Left lung (tissue), 10 donors: ENCODE results near the gene SETD1B. TPM values are rescaled to one million over a fixed set of nuclear protein-coding genes. Genes with fewer than 3 reads are reported as not detected.

ENCODE experiments used
- ATAC-seq: fragments of 200-7000 bp; cut with Tn5 transposase; one replicate; pipeline ENCODE4 v1.9.1; 2020; ENCODE audit warnings: moderate library complexity
- DNase-seq, 4 donors: peaks; one replicate each; pipeline ENCODE4 v3.0.0-alpha.2; 2013 to 2020
- H3K27ac ChIP-seq, 2 donors: fragments of 200-600 bp; sonication (generic) in 1 of 2; one replicate each; pipeline versions ENCODE4 v1.5.0 to v1.8.0; 2020 to 2021
- H3K27me3 ChIP-seq, 2 donors: fragments of 200-600 bp; sonication (generic) in 1 of 2; one replicate each; pipeline versions ENCODE4 v1.5.0 to v1.8.0; 2020 to 2021
- H3K36me3 ChIP-seq, 2 donors: fragments of 200-600 bp; sonication (generic) in 1 of 2; one replicate each; pipeline versions ENCODE4 v1.5.0 to v1.8.0; 2020 to 2021
- H3K4me1 ChIP-seq, 2 donors: fragments of 200-600 bp; one replicate each; pipeline ENCODE4 v1.8.0; 2021
- H3K4me3 ChIP-seq, 2 donors: fragments of 200-600 bp; sonication (generic) in 1 of 2; one replicate each; pipeline versions ENCODE4 v1.5.0 to v1.8.0; 2020 to 2021; ENCODE audit warnings: mild to moderate bottlenecking in 1 of 2
- H3K9me3 ChIP-seq, 2 donors: fragments of 200-600 bp; sonication (generic) in 1 of 2; one replicate each; pipeline versions ENCODE4 v1.5.0 to v1.8.0; 2020 to 2021
- intact Hi-C, 2 donors: fragments of 100-400 bp; cut with DNase I; formaldehyde crosslinking; loops; one replicate each; pipeline versions ENCODE4 v1.11.2 to v1.14.2; 2022
- polyA plus RNA-seq, 6 donors: library from polyadenylated mRNA; unstranded; fragments of 120-200 nt; gene quantifications; one replicate each; pipeline ENCODE4 v1.2.1, GENCODE V29; 2013; ENCODE audit not compliant: insufficient read length in 6 of 6
- total RNA-seq, 2 donors: library from RNA; stranded (reverse); fragmentation: NEBNext Ultra II Directional; extraction: Animal tissue kit (Norgen Biotek cat#: 25700); gene quantifications; one replicate each; pipeline ENCODE4 v1.2.1, GENCODE V29; 2021
- TF ChIP-seq, protein P1 (sequence below), 2 donors: fragments of 200-600 bp; sonication (generic) in 1 of 2; IDR thresholded peaks; one replicate each; pipeline versions ENCODE4 v1.5.0 to v1.8.0; 2021; ENCODE audit warnings: antibody characterized with exemption in 2 of 2
- donor health status: DM: no; HTN: yes; CAD: no.
- donor health status: DM: no; HTN: no; CAD: no.

SETD1B gene
- total and polyA plus RNA-seq, 8 donors = 12.1 to 23.4 (median 16.0) TPM

DNA sequence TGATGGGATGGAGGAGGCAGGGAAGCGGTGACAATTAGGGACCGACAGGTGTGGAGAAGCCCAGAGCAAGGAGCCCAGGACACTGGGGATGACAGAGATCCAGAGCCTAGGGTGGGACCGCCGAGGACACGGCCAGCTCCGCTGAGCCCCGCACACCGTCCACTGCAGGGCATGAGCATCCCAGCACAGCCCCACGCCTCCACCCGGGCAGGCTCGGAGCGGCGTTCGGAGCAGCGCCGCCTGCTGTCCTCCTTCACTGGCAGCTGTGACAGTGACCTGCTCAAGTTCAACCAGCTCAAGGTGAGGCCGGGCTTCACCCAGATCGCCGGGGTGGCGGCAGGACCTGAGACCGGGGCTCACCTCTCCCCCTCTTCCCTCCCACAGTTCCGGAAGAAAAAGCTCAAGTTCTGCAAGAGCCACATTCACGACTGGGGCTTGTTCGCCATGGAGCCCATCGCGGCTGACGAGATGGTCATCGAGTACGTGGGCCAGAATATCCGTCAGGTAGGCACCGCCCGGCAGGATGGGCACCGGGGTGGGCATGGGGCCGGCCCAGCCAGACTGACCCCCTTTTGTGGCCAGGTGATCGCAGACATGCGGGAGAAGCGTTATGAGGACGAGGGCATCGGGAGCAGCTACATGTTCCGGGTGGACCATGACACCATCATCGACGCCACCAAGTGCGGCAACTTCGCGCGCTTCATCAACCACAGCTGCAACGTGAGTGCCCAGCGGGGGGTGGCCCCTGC is 23.7 kb downstream of the SETD1B start:
- no peak overlapping the region for H3K27ac ChIP-seq
- H3K9me3 ChIP-seq = no peaks in the 10 kb centered on the region
- H3K27me3 ChIP-seq = no peaks in the 10 kb centered on the region
- H3K4me3 ChIP-seq = no peak overlapping the region
- intact Hi-C loops = no loop called here
- DNase-seq (no peak), ATAC-seq (no peak)
- TF ChIP-seq, protein P1, sequence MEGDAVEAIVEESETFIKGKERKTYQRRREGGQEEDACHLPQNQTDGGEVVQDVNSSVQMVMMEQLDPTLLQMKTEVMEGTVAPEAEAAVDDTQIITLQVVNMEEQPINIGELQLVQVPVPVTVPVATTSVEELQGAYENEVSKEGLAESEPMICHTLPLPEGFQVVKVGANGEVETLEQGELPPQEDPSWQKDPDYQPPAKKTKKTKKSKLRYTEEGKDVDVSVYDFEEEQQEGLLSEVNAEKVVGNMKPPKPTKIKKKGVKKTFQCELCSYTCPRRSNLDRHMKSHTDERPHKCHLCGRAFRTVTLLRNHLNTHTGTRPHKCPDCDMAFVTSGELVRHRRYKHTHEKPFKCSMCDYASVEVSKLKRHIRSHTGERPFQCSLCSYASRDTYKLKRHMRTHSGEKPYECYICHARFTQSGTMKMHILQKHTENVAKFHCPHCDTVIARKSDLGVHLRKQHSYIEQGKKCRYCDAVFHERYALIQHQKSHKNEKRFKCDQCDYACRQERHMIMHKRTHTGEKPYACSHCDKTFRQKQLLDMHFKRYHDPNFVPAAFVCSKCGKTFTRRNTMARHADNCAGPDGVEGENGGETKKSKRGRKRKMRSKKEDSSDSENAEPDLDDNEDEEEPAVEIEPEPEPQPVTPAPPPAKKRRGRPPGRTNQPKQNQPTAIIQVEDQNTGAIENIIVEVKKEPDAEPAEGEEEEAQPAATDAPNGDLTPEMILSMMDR (IDR thresholded peaks at IDR 0.05) = no peak
- H3K36me3 ChIP-seq = peaks cover 0 to 100% of the 10 kb centered on the region in 2 donors
- H3K4me1 ChIP-seq = no peaks in the 10 kb centered on the region

DNA sequence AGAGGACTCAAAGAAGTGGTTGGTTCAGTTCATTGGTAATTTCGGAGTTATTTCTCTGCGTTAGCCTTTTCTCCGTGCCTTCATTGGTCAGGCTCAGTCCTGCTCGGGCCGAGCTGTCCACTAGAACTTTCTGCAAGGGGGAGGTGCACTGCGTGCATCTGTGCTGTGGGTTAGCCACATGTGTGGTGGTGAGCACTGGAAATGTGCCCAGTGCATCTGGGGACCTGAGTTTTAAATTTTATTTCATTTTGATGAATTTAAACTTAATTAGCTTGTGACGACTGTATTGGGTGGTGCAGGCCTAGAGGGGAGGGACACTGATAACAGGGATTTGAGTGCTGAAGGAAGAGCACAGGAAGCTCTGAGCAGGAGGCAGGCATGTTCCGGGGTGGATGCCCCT is 24.5 kb downstream of the SETD1B start:
- ATAC-seq (no peak), DNase-seq (no peak)
- H3K4me1 ChIP-seq = no peaks in the 10 kb centered on the region
- no peaks in the 10 kb centered on the region for H3K27me3 ChIP-seq
- H3K4me3 ChIP-seq = no peak overlapping the region
- intact Hi-C loops = no loop called here
- H3K27ac ChIP-seq = no peak overlapping the region
- H3K36me3 ChIP-seq = peaks cover 0 to 92% of the 10 kb centered on the region in 2 donors
- TF ChIP-seq, protein P1 (IDR thresholded peaks at IDR 0.05) = no peak
- no peaks in the 10 kb centered on the region for H3K9me3 ChIP-seq

DNA sequence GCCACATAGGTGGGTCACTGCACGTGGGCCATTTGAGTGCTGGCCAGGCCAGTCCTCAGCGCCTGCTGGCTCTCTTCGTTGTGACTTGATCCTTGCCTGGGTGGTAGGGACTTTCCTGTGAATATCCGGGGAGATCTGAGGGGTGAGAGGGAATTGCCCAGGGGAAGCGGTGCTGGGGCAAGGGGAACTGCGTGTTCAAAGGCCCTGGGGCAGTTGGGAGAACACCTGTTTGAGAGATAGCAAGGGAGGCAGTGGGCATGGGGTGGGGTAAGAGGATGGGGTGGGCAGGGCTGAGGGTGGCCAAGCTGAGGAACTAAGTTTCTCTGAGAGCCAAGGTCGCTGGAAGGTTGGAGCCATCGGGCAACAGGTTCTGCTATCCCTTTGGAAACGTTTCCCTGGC is 25.0 kb downstream of the SETD1B start:
- intact Hi-C loops = no loop called here
- Histone ChIP-seq H3K4me3 (no peak overlapping the region), H3K4me1 (no peaks in the 10 kb centered on the region), H3K36me3 (peaks cover 0 to 87% of the 10 kb centered on the region in 2 donors), H3K9me3 (no peaks in the 10 kb centered on the region), H3K27ac (no peak overlapping the region), H3K27me3 (no peaks in the 10 kb centered on the region)
- TF ChIP-seq, protein P1 (IDR thresholded peaks at IDR 0.05) = no peak
- ATAC-seq (no peak), DNase-seq (no peak)

DNA sequence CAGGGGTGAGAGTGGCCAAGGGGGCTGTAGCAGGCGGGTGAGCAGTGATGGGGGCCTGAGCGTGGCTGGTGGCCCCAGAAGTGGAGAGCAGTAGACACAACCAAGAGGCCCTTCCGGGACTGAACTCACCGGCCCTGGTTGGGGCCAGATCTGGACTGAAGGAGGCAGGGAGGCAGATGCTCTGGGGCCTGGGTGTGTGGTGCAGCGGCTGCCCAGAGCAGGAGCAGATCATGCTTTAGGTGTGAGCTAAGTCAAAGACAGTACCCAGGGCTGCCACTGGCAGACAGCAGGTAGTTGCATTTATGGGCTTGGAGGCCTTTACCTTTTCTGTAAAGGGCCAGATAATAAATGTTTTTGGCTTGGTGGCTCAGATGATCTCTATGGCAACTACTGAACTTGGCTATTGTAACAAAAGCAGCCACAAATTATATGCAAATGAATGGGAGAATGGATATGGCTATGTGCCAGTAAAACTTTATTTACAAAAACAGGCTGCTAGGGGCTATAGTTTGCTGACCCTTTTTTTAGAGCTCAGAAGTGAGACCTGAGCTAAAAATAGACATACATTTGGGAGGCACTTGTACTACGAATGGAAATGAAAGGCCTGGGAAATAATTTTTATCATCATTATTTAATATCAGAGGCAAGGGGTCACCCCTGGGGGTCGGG is 25.6 kb downstream of the SETD1B start:
- no peak for DNase-seq
- Histone ChIP-seq H3K27ac (no peak overlapping the region), H3K27me3 (no peaks in the 10 kb centered on the region), H3K4me3 (no peak overlapping the region), H3K9me3 (no peaks in the 10 kb centered on the region), H3K4me1 (no peaks in the 10 kb centered on the region), H3K36me3 (peaks cover 0 to 81% of the 10 kb centered on the region in 2 donors)
- no peak for ATAC-seq
- intact Hi-C loops = no loop called here
- TF ChIP-seq, protein P1 (IDR thresholded peaks at IDR 0.05) = no peak

DNA sequence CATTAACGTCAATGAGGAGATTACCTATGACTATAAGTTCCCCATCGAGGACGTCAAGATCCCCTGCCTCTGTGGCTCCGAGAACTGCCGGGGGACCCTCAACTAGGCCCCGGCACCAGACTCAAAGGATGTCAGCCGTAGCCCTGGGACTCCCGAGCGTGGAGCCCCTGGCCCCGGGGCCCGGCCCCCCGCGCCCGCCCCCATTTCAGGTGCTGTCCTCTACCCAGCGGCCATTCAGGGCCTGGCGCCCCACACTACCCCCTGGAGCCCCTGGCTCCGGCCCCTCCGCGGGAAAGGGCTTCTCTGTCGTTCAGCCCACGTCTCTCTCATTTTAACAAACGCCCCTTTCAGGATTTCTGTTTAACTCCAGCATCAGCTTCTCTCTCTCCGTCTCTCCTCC is 26.3 kb downstream of the SETD1B start:
- Histone ChIP-seq H3K4me3 (no peak overlapping the region), H3K27ac (no peak overlapping the region), H3K27me3 (no peaks in the 10 kb centered on the region), H3K36me3 (peaks cover 0 to 74% of the 10 kb centered on the region in 2 donors), H3K9me3 (no peaks in the 10 kb centered on the region), H3K4me1 (peaks cover 0 to 2% of the 10 kb centered on the region in 2 donors)
- no peak for DNase-seq
- TF ChIP-seq, protein P1 (IDR thresholded peaks at IDR 0.05) = no peak
- ATAC-seq = no peak
- intact Hi-C loops = no loop called here
